Progenitor cell of endocrine pancreas (in vitro differentiated cells): ENCODE results near the gene VPS52. TPM values are rescaled to one million over a fixed set of nuclear protein-coding genes. Genes with fewer than 3 reads are reported as not detected.

Source experiments
- DNase-seq: peaks from one replicate; pipeline ENCODE4 v3.0.0; 2021; ENCODE audit warnings: low spot score; ENCODE audit not compliant: unreplicated experiment
- H3K27ac Mint-ChIP-seq: 2 replicates; pipeline ENCODE4 v1.8.0; 2021; ENCODE audit warnings: mild to moderate bottlenecking, moderate library complexity, mixed read lengths
- H3K27me3 Mint-ChIP-seq: 2 replicates; pipeline ENCODE4 v1.8.0; 2021; ENCODE audit warnings: mixed read lengths
- H3K36me3 Mint-ChIP-seq: 2 replicates; pipeline ENCODE4 v1.8.0; 2022; ENCODE audit warnings: mixed read lengths; ENCODE audit not compliant: insufficient read depth
- H3K4me1 Mint-ChIP-seq: 2 replicates; pipeline ENCODE4 v1.8.0; 2021; ENCODE audit warnings: low read depth, mixed read lengths
- H3K4me3 Mint-ChIP-seq: 2 replicates; pipeline ENCODE4 v1.8.0; 2021; ENCODE audit warnings: low read depth, mild to moderate bottlenecking, moderate library complexity, mixed read lengths
- H3K9me3 Mint-ChIP-seq: 2 replicates; pipeline ENCODE4 v1.8.0; 2021; ENCODE audit warnings: low read depth, mixed read lengths
- microRNA-seq: library from miRNA; unstranded; fragments of <30 nt; microRNA quantifications from one replicate; pipeline ENCODE4 v1.1.0, GENCODE V29; 2020; ENCODE audit warnings: borderline number of aligned reads; ENCODE audit not compliant: unreplicated experiment
- total RNA-seq: library from RNA; stranded (reverse); gene quantifications from 2 replicates; pipeline ENCODE4 v1.2.1, GENCODE V29; 2021
- TF ChIP-seq, protein P1 (sequence below): fragments of 200-600 bp; sonication (generic); IDR thresholded peaks from one replicate; pipeline ENCODE4 v1.5.0; 2021; ENCODE audit warnings: antibody characterized with exemption, mild to moderate bottlenecking; ENCODE audit not compliant: unreplicated experiment

The VPS52 gene
- total RNA-seq, 1 donor from 2014 or later = 77.2 TPM

DNA sequence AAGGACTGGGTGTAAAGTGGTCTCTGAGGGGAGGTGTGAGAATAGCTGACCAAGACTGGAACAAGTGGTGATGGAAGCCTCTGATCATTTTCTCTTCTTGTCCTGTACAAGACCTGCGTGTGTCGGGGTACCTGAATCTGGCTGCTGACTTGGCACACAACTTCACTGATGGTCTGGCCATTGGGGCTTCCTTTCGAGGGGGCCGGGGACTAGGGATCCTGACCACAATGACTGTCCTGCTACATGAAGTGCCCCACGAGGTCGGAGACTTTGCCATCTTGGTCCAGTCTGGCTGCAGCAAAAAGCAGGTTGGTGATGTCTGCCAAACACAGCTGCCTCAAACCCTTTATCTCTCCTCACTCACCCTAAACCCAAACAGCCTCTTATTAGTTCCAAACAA, 68.9 kb downstream of the VPS52 start:
- Mint-ChIP-seq H3K4me3 (peak overlapping the region; percentile 100), H3K27ac (no peak overlapping the region), H3K36me3 (peaks cover 16% of the 10 kb centered on the region), H3K9me3 (no peaks in the 10 kb centered on the region), H3K4me1 (peaks cover 53% of the 10 kb centered on the region), H3K27me3 (peaks cover 3% of the 10 kb centered on the region)
- no peak for DNase-seq
- TF ChIP-seq, protein P1, sequence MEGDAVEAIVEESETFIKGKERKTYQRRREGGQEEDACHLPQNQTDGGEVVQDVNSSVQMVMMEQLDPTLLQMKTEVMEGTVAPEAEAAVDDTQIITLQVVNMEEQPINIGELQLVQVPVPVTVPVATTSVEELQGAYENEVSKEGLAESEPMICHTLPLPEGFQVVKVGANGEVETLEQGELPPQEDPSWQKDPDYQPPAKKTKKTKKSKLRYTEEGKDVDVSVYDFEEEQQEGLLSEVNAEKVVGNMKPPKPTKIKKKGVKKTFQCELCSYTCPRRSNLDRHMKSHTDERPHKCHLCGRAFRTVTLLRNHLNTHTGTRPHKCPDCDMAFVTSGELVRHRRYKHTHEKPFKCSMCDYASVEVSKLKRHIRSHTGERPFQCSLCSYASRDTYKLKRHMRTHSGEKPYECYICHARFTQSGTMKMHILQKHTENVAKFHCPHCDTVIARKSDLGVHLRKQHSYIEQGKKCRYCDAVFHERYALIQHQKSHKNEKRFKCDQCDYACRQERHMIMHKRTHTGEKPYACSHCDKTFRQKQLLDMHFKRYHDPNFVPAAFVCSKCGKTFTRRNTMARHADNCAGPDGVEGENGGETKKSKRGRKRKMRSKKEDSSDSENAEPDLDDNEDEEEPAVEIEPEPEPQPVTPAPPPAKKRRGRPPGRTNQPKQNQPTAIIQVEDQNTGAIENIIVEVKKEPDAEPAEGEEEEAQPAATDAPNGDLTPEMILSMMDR = no peak

DNA sequence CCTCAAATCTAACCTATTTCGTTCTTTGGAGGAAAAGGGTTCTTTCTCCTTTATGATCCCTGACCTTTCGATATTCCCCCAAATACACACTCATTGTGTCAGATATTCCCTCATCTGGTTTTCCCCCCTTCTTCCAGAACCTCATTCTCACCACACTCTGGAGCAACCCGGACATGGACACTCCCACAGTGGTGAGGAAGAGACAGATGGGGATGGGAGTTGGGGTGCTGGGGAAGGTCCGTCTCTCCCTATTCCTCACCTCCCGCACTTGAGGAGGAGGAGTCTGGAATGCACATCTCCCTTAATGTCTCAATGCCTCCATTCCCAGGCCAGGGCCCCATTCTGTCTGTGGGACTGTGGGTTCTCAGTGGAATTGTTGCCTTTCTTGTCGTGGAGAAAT, 69.7 kb downstream of the VPS52 start:
- DNase-seq = no peak
- peaks cover 3% of the 10 kb centered on the region for H3K27me3 Mint-ChIP-seq

DNA sequence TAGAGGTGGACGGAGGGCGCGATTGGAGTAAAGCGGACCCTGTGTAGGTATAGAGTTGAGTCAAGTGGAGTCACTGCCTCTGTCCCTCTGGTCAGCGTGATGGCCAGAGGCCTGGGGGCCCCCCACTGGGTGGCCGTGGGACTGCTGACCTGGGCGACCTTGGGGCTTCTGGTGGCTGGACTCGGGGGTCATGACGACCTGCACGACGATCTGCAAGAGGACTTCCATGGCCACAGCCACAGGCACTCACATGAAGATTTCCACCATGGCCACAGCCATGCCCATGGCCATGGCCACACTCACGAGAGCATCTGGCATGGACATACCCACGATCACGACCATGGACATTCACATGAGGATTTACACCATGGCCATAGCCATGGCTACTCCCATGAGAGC, 70.5 kb downstream of the VPS52 start:
- H3K4me3 Mint-ChIP-seq = peak overlapping the region; percentile 100
- H3K4me1 Mint-ChIP-seq = peaks cover 54% of the 10 kb centered on the region
- TF ChIP-seq, protein P1 = peak; percentile 34
- H3K27ac Mint-ChIP-seq = peak overlapping the region; percentile 99
- peaks cover 18% of the 10 kb centered on the region for H3K36me3 Mint-ChIP-seq
- DNase-seq = no peak
- peaks cover 1% of the 10 kb centered on the region for H3K27me3 Mint-ChIP-seq
- H3K9me3 Mint-ChIP-seq = no peaks in the 10 kb centered on the region

More for the DNA sequence above, 69.7 kb downstream of the VPS52 start:
- H3K27ac Mint-ChIP-seq = peak overlapping the region; percentile 86
- TF ChIP-seq, protein P1 = no peak
- H3K9me3 Mint-ChIP-seq = no peaks in the 10 kb centered on the region
- H3K4me1 Mint-ChIP-seq = peaks cover 56% of the 10 kb centered on the region
- peak overlapping the region; percentile 100 for H3K4me3 Mint-ChIP-seq
- H3K36me3 Mint-ChIP-seq = peaks cover 16% of the 10 kb centered on the region

Small RNA genes within 50 kb of the gene (microRNA-seq; reads per million reads assigned to microRNA genes)
- 9.6 reads per million, percentile 16 among the genes with 10 or more reads in this experiment for gene MIR219A1
- gene MIR6834 = not detected
- gene MIR6873 = not detected

Other genes with a start within 250 kb of the VPS52 start
- gene HLA-DPA1, start 198.2 kb downstream of the VPS52 start, total RNA-seq = 0.89 and 1.8 TPM in 2 replicates
- 13.5 and 17.9 TPM in 2 replicates for gene HLA-DPB1, start 195.9 kb downstream of the VPS52 start, total RNA-seq
- 4.3 and 5.3 TPM in 2 replicates for gene COL11A2, start 79.4 kb downstream of the VPS52 start, total RNA-seq
- gene RXRB, start 71.2 kb downstream of the VPS52 start, total RNA-seq = 44.3 and 47.1 TPM in 2 replicates
- gene SLC39A7, start 71.0 kb downstream of the VPS52 start, total RNA-seq = 108 and 109 TPM in 2 replicates
- 7.0 and 9.2 TPM in 2 replicates for gene HSD17B8, start 67.2 kb downstream of the VPS52 start, total RNA-seq
- gene RING1, start 63.4 kb downstream of the VPS52 start, total RNA-seq = 56.2 and 62.4 TPM in 2 replicates
- gene RPS18, start 199 bp upstream of the VPS52 start, total RNA-seq = 1,974 and 2,131 TPM in 2 replicates
- gene B3GALT4, start 5.2 kb upstream of the VPS52 start, total RNA-seq = 5.3 and 5.7 TPM in 2 replicates
- 47.5 and 53.4 TPM in 2 replicates for gene WDR46, start 17.4 kb upstream of the VPS52 start, total RNA-seq
- 46.1 and 52.1 TPM in 2 replicates for gene PFDN6, start 17.7 kb upstream of the VPS52 start, total RNA-seq
- 175 and 196 TPM in 2 replicates for gene RGL2, start 27.1 kb upstream of the VPS52 start, total RNA-seq
- gene TAPBP, start 42.2 kb upstream of the VPS52 start, total RNA-seq = 20.2 and 22.3 TPM in 2 replicates
- gene ZBTB22, start 45.9 kb upstream of the VPS52 start, total RNA-seq = 27.3 and 28.1 TPM in 2 replicates
- gene DAXX, start 51.1 kb upstream of the VPS52 start, total RNA-seq = 47.5 and 48.4 TPM in 2 replicates
- 45.5 and 46.6 TPM in 2 replicates for gene KIFC1, start 119.9 kb upstream of the VPS52 start, total RNA-seq
- gene PHF1, start 139.1 kb upstream of the VPS52 start, total RNA-seq = 58.1 and 58.4 TPM in 2 replicates
- gene CUTA, start 146.2 kb upstream of the VPS52 start, total RNA-seq = 252 and 264 TPM in 2 replicates
- gene SYNGAP1, start 148.2 kb upstream of the VPS52 start, total RNA-seq = 59.9 and 60.3 TPM in 2 replicates
- gene ZBTB9, start 182.7 kb upstream of the VPS52 start, total RNA-seq = 15.4 and 15.7 TPM in 2 replicates